Fibroblast of lung (primary cell): Measurements from ENCODE around the gene COL18A1. TPM values are rescaled to one million over a fixed set of nuclear protein-coding genes. Genes with fewer than 3 reads are reported as not detected.
A peak's percentile ranks its signal among the peaks of the same experiment; 100 is the strongest.

Experiments used
- DNase-seq, 2 donors: peaks; one replicate each; pipeline versions ENCODE4 v3.0.0 to v3.0.0-alpha.2; 2010; ENCODE audit warnings: low read depth in 2 of 2
- H2AFZ ChIP-seq: 2 replicates; pipeline ENCODE4 v1.5.1; 2012; ENCODE audit warnings: low read length, control low read depth, inconsistent platforms
- H3K27ac ChIP-seq: 2 replicates; pipeline ENCODE4 v1.5.1; 2011; ENCODE audit warnings: low read length, control low read depth; ENCODE audit not compliant: insufficient read depth
- H3K27me3 ChIP-seq: 2 replicates; pipeline ENCODE4 v1.5.1; 2011; ENCODE audit warnings: mild to moderate bottlenecking, low read length; ENCODE audit not compliant: control insufficient read depth, insufficient read depth
- H3K36me3 ChIP-seq: 2 replicates; pipeline ENCODE4 v1.5.1; 2011; ENCODE audit warnings: low read length; ENCODE audit not compliant: control insufficient read depth, insufficient read depth
- H3K4me1 ChIP-seq: 2 replicates; pipeline ENCODE4 v1.5.1; 2011; ENCODE audit warnings: low read length; ENCODE audit not compliant: control insufficient read depth, insufficient read depth; ENCODE audit errors: extremely low read depth
- H3K4me2 ChIP-seq: 2 replicates; pipeline ENCODE4 v1.5.1; 2011; ENCODE audit warnings: low read length, control low read depth; ENCODE audit not compliant: insufficient read depth; ENCODE audit errors: extremely low read depth
- H3K4me3 ChIP-seq, 4 experiments: fragments of 200-600 bp in 1 of 4; sonication (generic) in 1 of 4; replicated peaks in 1 of 4; 2 replicates each; pipeline ENCODE4 v1.5.1; 2011 to 2016; ENCODE audit warnings: low read length in 4 of 4, low read depth in 3 of 4, mild to moderate bottlenecking in 3 of 4, control low read depth in 2 of 4, inconsistent platforms in 1 of 4, mixed read lengths in 1 of 4; ENCODE audit not compliant: insufficient read depth in 1 of 4; ENCODE audit errors: control extremely low read depth in 1 of 4
- H3K79me2 ChIP-seq: 2 replicates; pipeline ENCODE4 v1.5.1; 2012; ENCODE audit warnings: mild to moderate bottlenecking, low read length, inconsistent platforms; ENCODE audit not compliant: control insufficient read depth, insufficient read depth
- H3K9ac ChIP-seq: 2 replicates; pipeline ENCODE4 v1.5.1; 2011; ENCODE audit warnings: mild to moderate bottlenecking, low read length, control low read depth; ENCODE audit not compliant: insufficient read depth
- H3K9me3 ChIP-seq: 2 replicates; pipeline ENCODE4 v1.5.1; 2012; ENCODE audit warnings: low read depth, low read length; ENCODE audit not compliant: control insufficient read depth, insufficient read depth
- H4K20me1 ChIP-seq: 2 replicates; pipeline ENCODE4 v1.5.1; 2011; ENCODE audit warnings: low read length; ENCODE audit not compliant: control insufficient read depth, insufficient read depth; ENCODE audit errors: extremely low read depth
- EZH2 ChIP-seq: IDR thresholded peaks from 2 replicates; pipeline ENCODE4 v1.5.1; 2012; ENCODE audit warnings: low read length, control low read depth, mild to moderate bottlenecking; ENCODE audit errors: missing control alignments
- polyA plus RNA-seq, 2 donors: library from polyadenylated mRNA; depleted of rRNA in 1 of 2; stranded (reverse) in 1 of 2; unstranded in 1 of 2; fragments of >200 nt; gene quantifications; 2 replicates each; pipeline ENCODE4 v1.2.1, GENCODE V29; 2011 to 2012; ENCODE audit warnings: missing spikeins in 1 of 2
- total RNA-seq: library from RNA; depleted of rRNA; stranded (reverse); fragments of >200 nt; gene quantifications from 2 replicates; pipeline ENCODE4 v1.2.1, GENCODE V29; 2014
- TF ChIP-seq, protein P1 (sequence below), 2 donors: IDR thresholded peaks in 1 of 2; conservative IDR thresholded peaks in 1 of 2; 1 replicate in 1 of 2; 2 replicates in 1 of 2; pipeline ENCODE4 v1.5.1; 2011 to 2012; ENCODE audit warnings: low read length in 2 of 2, control low read depth in 1 of 2, inconsistent platforms in 1 of 2, low read depth in 1 of 2, mild to moderate bottlenecking in 1 of 2

The COL18A1 gene
- total and polyA plus RNA-seq, 2 donors (not counting 1 experiment from before 2014, with no cell fraction given): 24.3 to 38.8 TPM

DNA sequence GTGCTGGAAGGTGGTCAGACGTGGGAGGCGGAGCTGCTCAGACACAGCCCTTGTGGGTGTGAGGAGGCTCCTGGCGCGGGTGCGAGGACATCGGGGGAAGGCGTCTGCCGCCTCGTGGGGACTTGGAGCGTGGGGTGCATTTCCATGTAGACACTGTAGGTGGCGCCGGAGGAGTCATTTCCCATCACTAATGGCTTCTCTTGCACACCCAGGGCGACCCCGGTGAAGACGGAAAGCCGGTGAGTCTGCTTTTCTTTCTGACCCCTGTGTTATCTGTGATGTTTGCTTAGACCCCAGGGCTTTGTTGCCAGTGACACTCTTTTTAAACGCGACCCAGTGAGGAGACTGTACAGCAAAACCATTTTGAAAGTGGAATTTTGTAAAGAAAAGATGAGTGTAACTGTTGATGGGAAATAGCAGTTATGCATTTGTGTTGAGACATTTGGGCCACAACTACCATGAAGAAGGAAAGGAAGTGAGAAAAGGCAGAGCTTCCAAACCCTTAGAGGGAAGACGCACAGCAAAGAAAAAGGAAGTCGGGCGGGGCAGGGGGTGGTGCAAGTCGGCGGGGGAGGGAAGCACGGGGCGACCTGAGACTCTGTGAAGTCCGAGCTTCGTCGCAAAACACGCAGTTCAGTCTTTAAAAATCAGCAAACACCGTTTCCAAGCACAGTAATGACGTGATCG is 73.3 kb downstream of the COL18A1 start:
- peaks cover 16% of the 10 kb centered on the region for H3K36me3 ChIP-seq
- TF ChIP-seq, protein P1, sequence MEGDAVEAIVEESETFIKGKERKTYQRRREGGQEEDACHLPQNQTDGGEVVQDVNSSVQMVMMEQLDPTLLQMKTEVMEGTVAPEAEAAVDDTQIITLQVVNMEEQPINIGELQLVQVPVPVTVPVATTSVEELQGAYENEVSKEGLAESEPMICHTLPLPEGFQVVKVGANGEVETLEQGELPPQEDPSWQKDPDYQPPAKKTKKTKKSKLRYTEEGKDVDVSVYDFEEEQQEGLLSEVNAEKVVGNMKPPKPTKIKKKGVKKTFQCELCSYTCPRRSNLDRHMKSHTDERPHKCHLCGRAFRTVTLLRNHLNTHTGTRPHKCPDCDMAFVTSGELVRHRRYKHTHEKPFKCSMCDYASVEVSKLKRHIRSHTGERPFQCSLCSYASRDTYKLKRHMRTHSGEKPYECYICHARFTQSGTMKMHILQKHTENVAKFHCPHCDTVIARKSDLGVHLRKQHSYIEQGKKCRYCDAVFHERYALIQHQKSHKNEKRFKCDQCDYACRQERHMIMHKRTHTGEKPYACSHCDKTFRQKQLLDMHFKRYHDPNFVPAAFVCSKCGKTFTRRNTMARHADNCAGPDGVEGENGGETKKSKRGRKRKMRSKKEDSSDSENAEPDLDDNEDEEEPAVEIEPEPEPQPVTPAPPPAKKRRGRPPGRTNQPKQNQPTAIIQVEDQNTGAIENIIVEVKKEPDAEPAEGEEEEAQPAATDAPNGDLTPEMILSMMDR (conservative IDR thresholded peaks at IDR 0.05 in 1 of 2, IDR thresholded peaks at IDR 0.05 in 1 of 2; ENCODE audit: low read depth in 1 of 2, low read length in 2 of 2): peak; percentile 55 to 94
- no peak for TF ChIP-seq EZH2
- H3K4me1 ChIP-seq: no peaks in the 10 kb centered on the region
- H3K9ac ChIP-seq: no peak overlapping the region
- H3K4me3 ChIP-seq: peak overlapping the region in 1 of 4 experiments; percentile 44
- no peaks in the 10 kb centered on the region for H3K9me3 ChIP-seq
- peak; percentile 57 to 72 for DNase-seq
- no peaks in the 10 kb centered on the region for H4K20me1 ChIP-seq
- H3K27me3 ChIP-seq: no peaks in the 10 kb centered on the region
- no peak overlapping the region for H2AFZ ChIP-seq
- peak overlapping the region; percentile 56 for H3K4me2 ChIP-seq
- H3K79me2 ChIP-seq: no peaks in the 10 kb centered on the region
- no peak overlapping the region for H3K27ac ChIP-seq

DNA sequence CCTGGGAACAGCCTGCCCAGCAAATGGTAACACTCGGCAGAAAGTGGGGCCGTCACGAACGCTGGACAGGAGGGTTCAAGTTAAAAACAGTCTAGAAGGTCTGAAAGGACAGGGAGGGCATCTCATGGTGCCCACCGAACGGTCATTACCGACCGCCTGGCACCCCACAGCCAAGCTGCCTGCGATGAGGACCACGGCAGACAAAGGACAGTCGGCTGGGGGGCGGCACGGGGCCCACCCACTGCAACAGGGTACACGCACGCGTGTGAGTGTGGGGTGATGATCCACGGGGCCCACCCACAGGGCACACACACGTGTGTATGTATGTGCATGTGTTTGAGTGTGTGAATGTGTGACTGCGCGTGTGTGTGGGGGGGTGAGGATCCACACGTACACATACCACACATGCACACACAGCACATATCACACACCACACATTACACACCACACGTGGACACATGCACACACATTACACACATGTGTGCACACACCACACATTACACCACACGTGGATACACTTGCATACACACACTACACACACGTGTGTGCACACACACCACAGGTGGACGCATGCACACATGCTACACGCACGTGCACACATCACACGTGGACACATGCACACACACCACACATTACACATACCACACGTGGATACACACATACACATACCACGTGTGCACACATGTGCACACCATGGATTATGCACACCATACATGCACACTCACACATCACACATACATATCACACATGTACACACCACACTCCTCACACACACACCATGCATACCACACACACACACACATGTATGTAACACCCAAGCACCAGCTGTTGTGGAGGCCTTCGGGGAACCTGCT is 74.1 kb downstream of the COL18A1 start:
- peak overlapping the region; percentile 8 for H3K27ac ChIP-seq
- no peaks in the 10 kb centered on the region for H3K27me3 ChIP-seq
- DNase-seq: no peak
- no peaks in the 10 kb centered on the region for H3K9me3 ChIP-seq
- H3K36me3 ChIP-seq: peaks cover 20% of the 10 kb centered on the region
- no peak overlapping the region for H3K4me2 ChIP-seq
- H3K9ac ChIP-seq: no peak overlapping the region
- no peaks in the 10 kb centered on the region for H3K4me1 ChIP-seq
- no peak for TF ChIP-seq EZH2
- no peaks in the 10 kb centered on the region for H4K20me1 ChIP-seq
- no peak overlapping the region for H2AFZ ChIP-seq
- no peak overlapping the region for H3K4me3 ChIP-seq
- no peaks in the 10 kb centered on the region for H3K79me2 ChIP-seq

DNA sequence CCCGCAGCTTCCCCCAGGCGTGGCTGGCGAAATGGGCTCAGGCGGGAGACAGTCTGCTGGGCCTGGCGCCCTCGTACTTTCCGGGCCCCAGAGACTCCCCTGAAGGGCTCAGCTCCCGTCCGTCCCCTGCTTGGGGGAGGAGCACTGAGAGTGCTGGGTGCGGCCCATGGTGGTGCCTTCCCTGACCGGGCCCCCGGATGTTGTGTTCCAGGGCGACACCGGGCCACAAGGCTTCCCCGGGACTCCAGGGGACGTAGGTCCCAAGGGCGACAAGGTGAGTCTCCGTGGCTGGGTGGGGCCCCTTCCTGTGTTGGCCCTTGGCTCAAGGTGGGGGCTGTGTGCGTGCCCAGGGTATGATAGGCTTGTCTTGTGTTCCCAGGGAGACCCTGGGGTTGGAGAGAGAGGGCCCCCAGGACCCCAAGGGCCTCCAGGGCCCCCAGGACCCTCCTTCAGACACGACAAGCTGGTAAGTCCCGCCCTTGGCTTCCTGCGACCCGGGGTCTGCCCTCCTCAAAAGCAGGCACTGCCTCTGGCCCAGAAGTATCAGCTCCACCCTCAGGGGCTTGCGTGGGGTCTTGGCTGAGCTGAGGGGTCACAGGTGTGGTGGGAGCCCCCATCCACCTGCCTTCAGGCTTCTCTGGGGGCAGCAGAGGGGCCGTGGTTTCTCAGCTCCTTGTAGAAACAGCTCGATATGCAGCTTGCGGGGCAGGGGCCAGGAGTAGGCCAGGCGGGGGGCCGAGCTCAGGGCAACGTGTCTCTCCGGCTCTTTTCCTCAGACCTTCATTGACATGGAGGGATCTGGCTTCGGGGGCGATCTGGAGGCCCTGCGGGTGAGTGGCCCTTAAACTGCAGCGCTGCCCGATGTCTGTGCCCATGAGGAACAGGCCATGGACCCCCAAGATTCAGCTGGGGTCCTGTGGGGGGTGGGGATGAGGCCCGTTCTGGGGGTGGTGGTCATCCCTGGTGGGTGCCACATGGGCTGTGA is 75.0 kb downstream of the COL18A1 start:
- no peak overlapping the region for H3K27ac ChIP-seq
- H4K20me1 ChIP-seq: no peaks in the 10 kb centered on the region
- H3K4me2 ChIP-seq: no peak overlapping the region
- TF ChIP-seq, protein P1 (conservative IDR thresholded peaks at IDR 0.05 in 1 of 2, IDR thresholded peaks at IDR 0.05 in 1 of 2; ENCODE audit: low read depth in 1 of 2, low read length in 2 of 2): no peak
- TF ChIP-seq EZH2: no peak
- no peaks in the 10 kb centered on the region for H3K4me1 ChIP-seq
- H3K79me2 ChIP-seq: no peaks in the 10 kb centered on the region
- H3K4me3 ChIP-seq: no peak overlapping the region
- H3K9ac ChIP-seq: no peak overlapping the region
- peaks cover 21% of the 10 kb centered on the region for H3K36me3 ChIP-seq
- no peaks in the 10 kb centered on the region for H3K27me3 ChIP-seq
- no peak for DNase-seq
- H3K9me3 ChIP-seq: no peaks in the 10 kb centered on the region
- no peak overlapping the region for H2AFZ ChIP-seq
